Astrocyte (in vitro differentiated cells and primary cell): ENCODE data around the gene PLXNA3. TPM values are rescaled to one million over a fixed set of nuclear protein-coding genes. Genes with fewer than 3 reads are reported as not detected.

Experiments used
- DNase-seq: peaks from one replicate; pipeline ENCODE4 v3.0.0-alpha.2; 2010; ENCODE audit warnings: low read depth
- FAIRE-seq: peaks from 2 replicates; lab custom pipeline; 2011; peaks lifted over from hg19 to GRCh38; lab: Jason Lieb, UNC
- H2AFZ ChIP-seq: 2 replicates; pipeline ENCODE4 v1.6.0; 2012; ENCODE audit warnings: low read depth, low read length, inconsistent platforms
- H3K27ac ChIP-seq: 2 replicates; pipeline ENCODE4 v1.5.1; 2011; ENCODE audit warnings: low read depth, low read length, inconsistent platforms
- H3K27me3 ChIP-seq: 2 replicates; pipeline ENCODE4 v1.6.0; 2011; ENCODE audit warnings: low read length, inconsistent platforms; ENCODE audit not compliant: insufficient read depth
- H3K36me3 ChIP-seq: 2 replicates; pipeline ENCODE4 v1.5.1; 2011; ENCODE audit warnings: low read length, inconsistent platforms; ENCODE audit not compliant: insufficient read depth
- H3K4me1 ChIP-seq: 2 replicates; pipeline ENCODE4 v1.5.1; 2011; ENCODE audit warnings: low read length, inconsistent platforms; ENCODE audit not compliant: insufficient read depth
- H3K4me2 ChIP-seq: 2 replicates; pipeline ENCODE4 v1.6.0; 2012; ENCODE audit warnings: low read length, inconsistent platforms
- H3K4me3 ChIP-seq: 2 replicates; pipeline ENCODE4 v1.5.1; 2011; ENCODE audit warnings: low read depth, mild to moderate bottlenecking, low read length, inconsistent platforms; ENCODE audit not compliant: insufficient read depth
- H3K79me2 ChIP-seq: 2 replicates; pipeline ENCODE4 v1.6.0; 2012; ENCODE audit warnings: mild to moderate bottlenecking, low read length, inconsistent platforms; ENCODE audit not compliant: insufficient read depth
- H3K9ac ChIP-seq: 2 replicates; pipeline ENCODE4 v1.6.0; 2012; ENCODE audit warnings: mild to moderate bottlenecking, low read length, inconsistent platforms
- H3K9me3 ChIP-seq: 2 replicates; pipeline ENCODE4 v1.5.1; 2012; ENCODE audit warnings: low read depth, mild to moderate bottlenecking, low read length, inconsistent platforms; ENCODE audit not compliant: insufficient read depth
- H4K20me1 ChIP-seq: 2 replicates; pipeline ENCODE4 v1.6.0; 2012; ENCODE audit warnings: low read length, inconsistent platforms; ENCODE audit not compliant: insufficient read depth
- H3K27ac Mint-ChIP-seq: one replicate; pipeline ENCODE4 v1.8.0; 2021; ENCODE audit warnings: mild to moderate bottlenecking, mixed read lengths; ENCODE audit not compliant: unreplicated experiment
- H3K27me3 Mint-ChIP-seq: one replicate; pipeline ENCODE4 v1.8.0; 2021; ENCODE audit warnings: low read depth, mixed read lengths; ENCODE audit not compliant: unreplicated experiment
- H3K36me3 Mint-ChIP-seq: one replicate; pipeline ENCODE4 v1.8.0; 2021; ENCODE audit warnings: low read depth, mixed read lengths; ENCODE audit not compliant: unreplicated experiment
- H3K4me1 Mint-ChIP-seq: one replicate; pipeline ENCODE4 v1.8.0; 2021; ENCODE audit warnings: low read depth, mixed read lengths; ENCODE audit not compliant: unreplicated experiment
- H3K4me3 Mint-ChIP-seq: one replicate; pipeline ENCODE4 v1.8.0; 2021; ENCODE audit warnings: mild to moderate bottlenecking, moderate library complexity, mixed read lengths; ENCODE audit not compliant: unreplicated experiment
- H3K9me3 Mint-ChIP-seq: one replicate; pipeline ENCODE4 v1.8.0; 2021; ENCODE audit warnings: mild to moderate bottlenecking, mixed read lengths; ENCODE audit not compliant: unreplicated experiment
- EZH2 ChIP-seq: IDR thresholded peaks from 2 replicates; pipeline ENCODE4 v1.6.1; 2012; ENCODE audit warnings: mild to moderate bottlenecking, low read length, inconsistent platforms; ENCODE audit not compliant: insufficient read depth
- total RNA-seq: library from RNA; stranded (reverse); gene quantifications from 2 replicates; pipeline ENCODE4 v1.2.1, GENCODE V29; 2021
- TF ChIP-seq, protein P1 (sequence below): IDR thresholded peaks from 2 replicates; pipeline ENCODE4 v1.5.1; 2011; ENCODE audit warnings: low read depth, mild to moderate bottlenecking, inconsistent platforms, low read length, moderate library complexity; ENCODE audit not compliant: insufficient read depth

The PLXNA3 gene
- total RNA-seq, 1 donor from 2014 or later, result 117 TPM

DNA sequence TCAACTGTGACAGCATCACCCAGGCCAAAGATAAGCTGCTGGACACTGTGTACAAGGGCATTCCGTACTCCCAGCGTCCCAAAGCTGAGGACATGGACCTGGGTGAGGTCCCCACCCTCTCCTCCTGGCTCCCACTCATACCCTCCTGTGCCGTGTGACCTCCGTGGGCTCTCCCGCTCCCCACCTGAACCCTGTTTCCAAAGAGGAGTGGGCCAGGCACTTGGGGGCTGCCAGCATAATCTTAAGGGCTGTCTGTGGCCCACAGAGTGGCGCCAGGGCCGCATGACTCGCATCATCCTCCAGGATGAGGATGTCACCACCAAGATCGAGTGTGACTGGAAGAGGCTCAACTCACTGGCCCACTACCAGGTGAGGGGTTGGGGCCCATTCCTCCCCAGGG lies 11.0 kb downstream of the PLXNA3 start:
- Mint-ChIP-seq H3K9me3 (no peaks in the 10 kb centered on the region), H3K27ac (no peak overlapping the region), H3K4me3 (no peak overlapping the region), H3K4me1 (no peaks in the 10 kb centered on the region), H3K27me3 (no peaks in the 10 kb centered on the region), H3K36me3 (no peaks in the 10 kb centered on the region)
- H3K4me3 ChIP-seq, result no peak overlapping the region
- no peaks in the 10 kb centered on the region for H3K79me2 ChIP-seq
- no peak overlapping the region for H3K9ac ChIP-seq
- H4K20me1 ChIP-seq, result peaks cover 7% of the 10 kb centered on the region
- no peaks in the 10 kb centered on the region for H3K27me3 ChIP-seq
- DNase-seq, result no peak
- FAIRE-seq, result no peak
- no peak for TF ChIP-seq EZH2
- TF ChIP-seq, protein P1, sequence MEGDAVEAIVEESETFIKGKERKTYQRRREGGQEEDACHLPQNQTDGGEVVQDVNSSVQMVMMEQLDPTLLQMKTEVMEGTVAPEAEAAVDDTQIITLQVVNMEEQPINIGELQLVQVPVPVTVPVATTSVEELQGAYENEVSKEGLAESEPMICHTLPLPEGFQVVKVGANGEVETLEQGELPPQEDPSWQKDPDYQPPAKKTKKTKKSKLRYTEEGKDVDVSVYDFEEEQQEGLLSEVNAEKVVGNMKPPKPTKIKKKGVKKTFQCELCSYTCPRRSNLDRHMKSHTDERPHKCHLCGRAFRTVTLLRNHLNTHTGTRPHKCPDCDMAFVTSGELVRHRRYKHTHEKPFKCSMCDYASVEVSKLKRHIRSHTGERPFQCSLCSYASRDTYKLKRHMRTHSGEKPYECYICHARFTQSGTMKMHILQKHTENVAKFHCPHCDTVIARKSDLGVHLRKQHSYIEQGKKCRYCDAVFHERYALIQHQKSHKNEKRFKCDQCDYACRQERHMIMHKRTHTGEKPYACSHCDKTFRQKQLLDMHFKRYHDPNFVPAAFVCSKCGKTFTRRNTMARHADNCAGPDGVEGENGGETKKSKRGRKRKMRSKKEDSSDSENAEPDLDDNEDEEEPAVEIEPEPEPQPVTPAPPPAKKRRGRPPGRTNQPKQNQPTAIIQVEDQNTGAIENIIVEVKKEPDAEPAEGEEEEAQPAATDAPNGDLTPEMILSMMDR, result no peak
- H3K36me3 ChIP-seq, result peaks cover 2% of the 10 kb centered on the region
- no peaks in the 10 kb centered on the region for H3K4me1 ChIP-seq
- H2AFZ ChIP-seq, result no peak overlapping the region
- no peaks in the 10 kb centered on the region for H3K9me3 ChIP-seq
- no peak overlapping the region for H3K27ac ChIP-seq
- no peak overlapping the region for H3K4me2 ChIP-seq

DNA sequence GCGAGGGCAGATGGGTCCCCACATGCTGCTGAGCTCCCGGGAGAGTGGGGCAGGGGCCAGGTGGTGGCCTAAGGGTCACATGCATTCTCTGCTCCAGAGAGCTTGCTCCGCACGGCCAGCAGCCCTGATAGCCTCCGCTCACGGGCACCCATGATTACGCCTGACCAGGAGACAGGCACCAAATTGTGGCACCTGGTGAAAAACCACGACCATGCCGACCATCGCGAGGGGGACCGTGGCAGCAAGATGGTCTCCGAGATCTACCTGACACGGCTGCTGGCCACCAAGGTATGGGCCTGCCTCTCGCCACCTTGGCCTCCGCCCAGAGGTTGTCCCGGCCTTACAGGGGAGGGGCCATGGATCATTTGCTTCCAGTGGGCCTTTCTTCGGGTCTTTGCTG lies 11.8 kb downstream of the PLXNA3 start:
- Histone ChIP-seq H3K4me3 (no peak overlapping the region), H4K20me1 (peaks cover 7% of the 10 kb centered on the region), H3K4me2 (no peak overlapping the region), H3K27ac (no peak overlapping the region), H3K27me3 (no peaks in the 10 kb centered on the region), H2AFZ (no peak overlapping the region), H3K4me1 (no peaks in the 10 kb centered on the region), H3K9me3 (no peaks in the 10 kb centered on the region), H3K9ac (no peak overlapping the region), H3K79me2 (no peaks in the 10 kb centered on the region), H3K36me3 (peaks cover 2% of the 10 kb centered on the region)
- TF ChIP-seq, protein P1, result no peak
- no peak for TF ChIP-seq EZH2
- Mint-ChIP-seq H3K9me3 (no peaks in the 10 kb centered on the region), H3K27ac (no peak overlapping the region), H3K4me3 (no peak overlapping the region), H3K27me3 (no peaks in the 10 kb centered on the region), H3K36me3 (no peaks in the 10 kb centered on the region), H3K4me1 (no peaks in the 10 kb centered on the region)
- no peak for FAIRE-seq
- no peak for DNase-seq

DNA sequence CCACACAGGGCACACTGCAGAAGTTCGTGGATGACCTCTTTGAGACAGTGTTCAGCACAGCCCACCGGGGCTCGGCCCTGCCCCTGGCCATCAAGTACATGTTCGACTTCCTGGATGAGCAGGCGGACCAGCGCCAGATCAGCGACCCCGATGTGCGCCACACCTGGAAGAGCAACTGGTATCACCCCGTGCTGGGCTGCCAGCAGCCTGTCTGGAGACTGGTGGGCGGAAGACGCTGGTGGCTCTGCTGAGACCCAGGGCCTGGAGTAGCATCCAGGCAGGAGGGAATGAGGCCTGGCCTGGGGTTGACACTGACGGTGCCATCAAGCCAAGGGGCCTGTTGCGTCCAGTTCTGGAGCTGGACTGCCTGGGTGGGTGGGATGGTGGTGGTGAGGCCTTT lies 12.4 kb downstream of the PLXNA3 start:
- FAIRE-seq (no peak), DNase-seq (no peak)
- Mint-ChIP-seq H3K4me3 (no peak overlapping the region), H3K4me1 (no peaks in the 10 kb centered on the region), H3K27me3 (no peaks in the 10 kb centered on the region), H3K36me3 (no peaks in the 10 kb centered on the region), H3K27ac (no peak overlapping the region), H3K9me3 (no peaks in the 10 kb centered on the region)
- H3K4me3 ChIP-seq, result no peak overlapping the region
- no peaks in the 10 kb centered on the region for H3K79me2 ChIP-seq
- H3K27me3 ChIP-seq, result no peaks in the 10 kb centered on the region
- H3K4me1 ChIP-seq, result no peaks in the 10 kb centered on the region
- no peaks in the 10 kb centered on the region for H3K9me3 ChIP-seq
- peaks cover 7% of the 10 kb centered on the region for H4K20me1 ChIP-seq
- no peak overlapping the region for H2AFZ ChIP-seq
- no peak overlapping the region for H3K27ac ChIP-seq
- TF ChIP-seq, protein P1, result no peak
- no peak for TF ChIP-seq EZH2
- peaks cover 2% of the 10 kb centered on the region for H3K36me3 ChIP-seq
- no peak overlapping the region for H3K9ac ChIP-seq
- no peak overlapping the region for H3K4me2 ChIP-seq
